OCI-LY7 (cell line): Measurements from ENCODE around the gene RBMS1.

ENCODE experiments used
- EZH2phosphoT487 ChIP-seq: fragments of 200-600 bp; sonication (generic); IDR thresholded peaks from 2 replicates; pipeline ENCODE4 v1.6.1; 2018; ENCODE audit warnings: low read depth, borderline replicate concordance, mild to moderate bottlenecking, mixed run types, antibody characterized with exemption, low read length, moderate library complexity, mixed read lengths
- TF ChIP-seq, protein P1 (sequence below): fragments of 200-600 bp; sonication (generic); conservative IDR thresholded peaks from 2 replicates; pipeline ENCODE4 v1.5.1; 2014; ENCODE audit warnings: mild to moderate bottlenecking, antibody characterized with exemption, low read length, moderate library complexity, mixed read lengths

DNA sequence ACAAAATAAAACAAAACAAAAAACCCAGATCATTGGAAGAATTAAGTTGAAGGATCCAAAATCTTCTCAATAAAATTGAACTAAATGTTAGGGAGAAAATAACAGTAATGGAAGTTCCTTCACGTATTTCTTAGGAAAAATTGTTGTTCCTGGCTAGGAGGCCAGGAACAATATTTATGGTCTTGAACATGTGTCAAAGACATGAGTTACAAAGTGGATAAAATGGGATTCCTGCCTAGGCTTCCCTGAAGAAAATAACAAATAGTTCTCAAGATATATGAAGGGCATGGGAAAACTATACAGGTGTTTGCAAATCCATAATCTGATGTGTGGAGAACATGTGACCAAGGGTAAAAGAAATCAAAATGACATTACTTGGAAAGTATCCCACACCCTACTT is 225.9 kb downstream of the RBMS1 start:
- TF ChIP-seq, protein P1, sequence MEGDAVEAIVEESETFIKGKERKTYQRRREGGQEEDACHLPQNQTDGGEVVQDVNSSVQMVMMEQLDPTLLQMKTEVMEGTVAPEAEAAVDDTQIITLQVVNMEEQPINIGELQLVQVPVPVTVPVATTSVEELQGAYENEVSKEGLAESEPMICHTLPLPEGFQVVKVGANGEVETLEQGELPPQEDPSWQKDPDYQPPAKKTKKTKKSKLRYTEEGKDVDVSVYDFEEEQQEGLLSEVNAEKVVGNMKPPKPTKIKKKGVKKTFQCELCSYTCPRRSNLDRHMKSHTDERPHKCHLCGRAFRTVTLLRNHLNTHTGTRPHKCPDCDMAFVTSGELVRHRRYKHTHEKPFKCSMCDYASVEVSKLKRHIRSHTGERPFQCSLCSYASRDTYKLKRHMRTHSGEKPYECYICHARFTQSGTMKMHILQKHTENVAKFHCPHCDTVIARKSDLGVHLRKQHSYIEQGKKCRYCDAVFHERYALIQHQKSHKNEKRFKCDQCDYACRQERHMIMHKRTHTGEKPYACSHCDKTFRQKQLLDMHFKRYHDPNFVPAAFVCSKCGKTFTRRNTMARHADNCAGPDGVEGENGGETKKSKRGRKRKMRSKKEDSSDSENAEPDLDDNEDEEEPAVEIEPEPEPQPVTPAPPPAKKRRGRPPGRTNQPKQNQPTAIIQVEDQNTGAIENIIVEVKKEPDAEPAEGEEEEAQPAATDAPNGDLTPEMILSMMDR: no peak
- TF ChIP-seq EZH2phosphoT487: no peak
